Liver (tissue), 9 donors: ENCODE data around the gene ENO3. TPM values are rescaled to one million over a fixed set of nuclear protein-coding genes. Genes with fewer than 3 reads are reported as not detected.

ENCODE experiments used
- DNase-seq: peaks from one replicate; pipeline ENCODE4 v3.0.0-alpha.2; 2017; ENCODE audit warnings: low spot score
- H3K27ac ChIP-seq, 2 donors: one replicate each; pipeline ENCODE4 v1.7.0; 2013; ENCODE audit warnings: inconsistent platforms in 2 of 2, low read length in 2 of 2, control low read depth in 1 of 2, low read depth in 1 of 2, mild to moderate bottlenecking in 1 of 2
- H3K27me3 ChIP-seq, 4 donors: one replicate each; pipeline versions ENCODE4 v1.6.1 to v1.7.0; 2013; ENCODE audit warnings: low read length in 3 of 4, inconsistent platforms in 1 of 4, mild to moderate bottlenecking in 1 of 4, moderate library complexity in 1 of 4; ENCODE audit not compliant: control insufficient read depth in 4 of 4, insufficient read depth in 4 of 4
- H3K36me3 ChIP-seq, 4 donors: one replicate each; pipeline versions ENCODE4 v1.6.1 to v1.7.0; 2013; ENCODE audit warnings: low read length in 3 of 4, mild to moderate bottlenecking in 3 of 4, low read depth in 1 of 4, moderate library complexity in 1 of 4; ENCODE audit not compliant: control insufficient read depth in 4 of 4, insufficient read depth in 3 of 4
- H3K4me1 ChIP-seq, 4 donors: one replicate each; pipeline versions ENCODE4 v1.6.1 to v1.7.0; 2013; ENCODE audit warnings: low read length in 3 of 4, mild to moderate bottlenecking in 3 of 4, moderate library complexity in 1 of 4; ENCODE audit not compliant: control insufficient read depth in 4 of 4, insufficient read depth in 4 of 4
- H3K4me3 ChIP-seq, 3 donors: one replicate each; pipeline versions ENCODE4 v1.6.1 to v1.7.0; 2013; ENCODE audit warnings: low read length in 3 of 3, control low read depth in 1 of 3, low read depth in 1 of 3, mild to moderate bottlenecking in 1 of 3
- H3K9ac ChIP-seq, 2 donors: one replicate each; pipeline ENCODE4 v1.7.0; 2013; ENCODE audit warnings: low read length in 2 of 2, mild to moderate bottlenecking in 2 of 2, moderate library complexity in 2 of 2, control low read depth in 1 of 2, low read depth in 1 of 2
- H3K9me3 ChIP-seq, 4 donors: one replicate each; pipeline versions ENCODE4 v1.6.1 to v1.7.0; 2013; ENCODE audit warnings: low read length in 3 of 4; ENCODE audit not compliant: control insufficient read depth in 4 of 4
- EGR1 ChIP-seq, 2 donors: IDR thresholded peaks; 2 replicates each; pipeline ENCODE4 v1.6.1; 2016 to 2018; ENCODE audit warnings: antibody characterized with exemption in 2 of 2, low read depth in 2 of 2
- FOXA1 ChIP-seq: IDR thresholded peaks from 2 replicates; pipeline ENCODE4 v1.6.1; 2016; ENCODE audit warnings: antibody characterized with exemption
- FOXA2 ChIP-seq: IDR thresholded peaks from 2 replicates; pipeline ENCODE4 v1.6.1; 2016; ENCODE audit warnings: antibody characterized with exemption
- HNF4A ChIP-seq, 2 donors: conservative IDR thresholded peaks; 2 replicates each; pipeline ENCODE4 v1.6.1; 2016; ENCODE audit warnings: antibody characterized with exemption in 2 of 2, mild to moderate bottlenecking in 2 of 2
- HNF4G ChIP-seq: IDR thresholded peaks from 2 replicates; pipeline ENCODE4 v1.6.1; 2016; ENCODE audit warnings: antibody characterized with exemption
- JUND ChIP-seq, 2 donors: IDR thresholded peaks; 2 replicates each; pipeline ENCODE4 v1.6.1; 2016; ENCODE audit warnings: antibody characterized with exemption in 2 of 2
- MAX ChIP-seq: IDR thresholded peaks from 2 replicates; pipeline ENCODE4 v1.6.1; 2016; ENCODE audit warnings: antibody characterized with exemption
- NR2F2 ChIP-seq: IDR thresholded peaks from 2 replicates; pipeline ENCODE4 v1.6.1; 2016; ENCODE audit warnings: antibody characterized with exemption
- RXRA ChIP-seq, 2 donors: IDR thresholded peaks; 2 replicates each; pipeline ENCODE4 v1.6.1; 2017 to 2018; ENCODE audit warnings: antibody characterized with exemption in 2 of 2, mild to moderate bottlenecking in 1 of 2
- TAF1 ChIP-seq: conservative IDR thresholded peaks from 2 replicates; pipeline ENCODE4 v1.6.1; 2016; ENCODE audit warnings: antibody characterized with exemption, mild to moderate bottlenecking
- WGBS: extraction: QIAGEN DNeasy Blood & Tissue Kit; methylation state at CpG from one replicate; pipeline ENCODE4 v1.1.7; 2013; 5-methylcytosine and 5-hydroxymethylcytosine counted together
- polyA plus RNA-seq, 2 donors: library from polyadenylated mRNA; stranded (reverse) in 1 of 2; unstranded in 1 of 2; fragments of 200-250 nt in 1 of 2; fragments of >200 nt in 1 of 2; fragmentation: Nextera tagmentation in 1 of 2; extraction: Ambion mirVana in 1 of 2; gene quantifications; one replicate each; pipeline versions ENCODE4 v1.2.1 to v1.2.3, GENCODE V29; 2013 to 2015
- total RNA-seq, 2 donors: library from RNA; depleted of rRNA; stranded (reverse); fragments of >200 nt; gene quantifications; one replicate each; pipeline ENCODE4 v1.2.3, GENCODE V29; 2014
- TF ChIP-seq, protein P1 (sequence below): fragments of 150-350 bp; IDR thresholded peaks from 2 replicates; pipeline ENCODE4 v1.5.1; 2017; ENCODE audit warnings: improper control_type of control experiment, low read depth, low read length; ENCODE audit not compliant: missing input control
- TF ChIP-seq, protein P2 (sequence below): IDR thresholded peaks from 2 replicates; pipeline ENCODE4 v1.6.1; 2016; ENCODE audit warnings: antibody characterized with exemption
- TF ChIP-seq, protein P3 (sequence below): IDR thresholded peaks from 2 replicates; pipeline ENCODE4 v1.6.1; 2016; ENCODE audit warnings: antibody characterized with exemption, mild to moderate bottlenecking
- donor health status: healthy.
- donor health status: healthy.
- donor health status: healthy.
- donor health status: healthy.
- donor health status: healthy.

The ENO3 gene
- total and polyA plus RNA-seq, 4 donors = 26.3 to 117 (median 30.8) TPM

DNA sequence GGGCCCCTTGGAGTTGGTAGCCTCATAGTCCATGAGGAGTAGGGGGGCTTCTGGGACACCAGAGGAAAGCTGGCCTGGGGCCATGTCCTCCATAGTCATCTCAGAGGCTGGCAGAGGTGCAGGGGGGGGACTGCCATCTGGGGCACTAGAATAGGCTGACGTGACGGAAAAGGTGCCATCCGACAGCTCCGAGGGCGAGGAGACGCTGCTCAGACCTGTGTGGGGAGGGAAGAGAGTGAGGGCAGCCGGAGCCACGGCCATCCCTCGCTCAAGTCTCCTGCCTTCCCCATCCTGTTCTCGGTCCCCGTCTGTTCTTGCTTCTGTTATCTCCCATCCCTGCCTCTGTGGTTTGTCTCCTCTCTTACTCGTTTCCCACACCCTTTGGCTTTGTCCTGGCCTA is 21.4 kb downstream of the ENO3 start (continued):
- TF ChIP-seq, protein P1, sequence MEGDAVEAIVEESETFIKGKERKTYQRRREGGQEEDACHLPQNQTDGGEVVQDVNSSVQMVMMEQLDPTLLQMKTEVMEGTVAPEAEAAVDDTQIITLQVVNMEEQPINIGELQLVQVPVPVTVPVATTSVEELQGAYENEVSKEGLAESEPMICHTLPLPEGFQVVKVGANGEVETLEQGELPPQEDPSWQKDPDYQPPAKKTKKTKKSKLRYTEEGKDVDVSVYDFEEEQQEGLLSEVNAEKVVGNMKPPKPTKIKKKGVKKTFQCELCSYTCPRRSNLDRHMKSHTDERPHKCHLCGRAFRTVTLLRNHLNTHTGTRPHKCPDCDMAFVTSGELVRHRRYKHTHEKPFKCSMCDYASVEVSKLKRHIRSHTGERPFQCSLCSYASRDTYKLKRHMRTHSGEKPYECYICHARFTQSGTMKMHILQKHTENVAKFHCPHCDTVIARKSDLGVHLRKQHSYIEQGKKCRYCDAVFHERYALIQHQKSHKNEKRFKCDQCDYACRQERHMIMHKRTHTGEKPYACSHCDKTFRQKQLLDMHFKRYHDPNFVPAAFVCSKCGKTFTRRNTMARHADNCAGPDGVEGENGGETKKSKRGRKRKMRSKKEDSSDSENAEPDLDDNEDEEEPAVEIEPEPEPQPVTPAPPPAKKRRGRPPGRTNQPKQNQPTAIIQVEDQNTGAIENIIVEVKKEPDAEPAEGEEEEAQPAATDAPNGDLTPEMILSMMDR = no peak
- TF ChIP-seq, protein P2, sequence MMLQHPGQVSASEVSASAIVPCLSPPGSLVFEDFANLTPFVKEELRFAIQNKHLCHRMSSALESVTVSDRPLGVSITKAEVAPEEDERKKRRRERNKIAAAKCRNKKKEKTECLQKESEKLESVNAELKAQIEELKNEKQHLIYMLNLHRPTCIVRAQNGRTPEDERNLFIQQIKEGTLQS = no peak
- TF ChIP-seq RXRA (IDR thresholded peaks at IDR 0.05) = no peak

DNA sequence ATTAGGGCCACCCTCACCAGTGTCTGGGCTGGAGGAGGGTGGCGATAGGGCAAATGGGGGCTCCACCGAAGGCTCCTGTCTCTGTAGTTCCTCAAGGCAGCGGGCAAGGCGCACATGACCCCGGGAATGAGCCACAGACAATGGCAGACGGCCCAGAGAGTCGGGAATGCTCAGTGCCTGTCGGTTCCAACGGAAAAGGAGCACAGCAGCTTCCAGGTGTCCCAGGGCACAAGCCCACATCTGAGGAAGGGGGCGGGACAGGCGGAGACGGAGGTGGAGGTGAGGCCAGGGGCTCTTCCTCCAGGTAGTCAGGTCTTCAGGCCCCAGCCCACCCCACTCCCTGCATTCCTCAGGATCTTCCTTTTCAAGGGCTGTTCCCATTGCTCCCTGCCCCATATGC is 21.8 kb downstream of the ENO3 start:
- no peak overlapping the region for H3K4me3 ChIP-seq
- H3K36me3 ChIP-seq = peaks cover 8 to 13% (median 13%) of the 10 kb centered on the region in 4 donors
- H3K27me3 ChIP-seq = no peaks in the 10 kb centered on the region
- no peak overlapping the region for H3K9ac ChIP-seq
- 82% methylated on average over 12 of the region's 12 CpGs for WGBS
- no peak for TF ChIP-seq FOXA2
- no peak for TF ChIP-seq EGR1 (IDR thresholded peaks at IDR 0.05; ENCODE audit: low read depth in 2 of 2)
- TF ChIP-seq MAX = no peak
- no peak for TF ChIP-seq NR2F2
- TF ChIP-seq JUND (IDR thresholded peaks at IDR 0.05) = no peak
- TF ChIP-seq HNF4A (conservative IDR thresholded peaks at IDR 0.05) = no peak
- TF ChIP-seq, protein P1 = no peak
- TF ChIP-seq HNF4G = no peak
- TF ChIP-seq, protein P2 = no peak
- TF ChIP-seq TAF1 = no peak
- no peak for TF ChIP-seq FOXA1
- TF ChIP-seq, protein P3, sequence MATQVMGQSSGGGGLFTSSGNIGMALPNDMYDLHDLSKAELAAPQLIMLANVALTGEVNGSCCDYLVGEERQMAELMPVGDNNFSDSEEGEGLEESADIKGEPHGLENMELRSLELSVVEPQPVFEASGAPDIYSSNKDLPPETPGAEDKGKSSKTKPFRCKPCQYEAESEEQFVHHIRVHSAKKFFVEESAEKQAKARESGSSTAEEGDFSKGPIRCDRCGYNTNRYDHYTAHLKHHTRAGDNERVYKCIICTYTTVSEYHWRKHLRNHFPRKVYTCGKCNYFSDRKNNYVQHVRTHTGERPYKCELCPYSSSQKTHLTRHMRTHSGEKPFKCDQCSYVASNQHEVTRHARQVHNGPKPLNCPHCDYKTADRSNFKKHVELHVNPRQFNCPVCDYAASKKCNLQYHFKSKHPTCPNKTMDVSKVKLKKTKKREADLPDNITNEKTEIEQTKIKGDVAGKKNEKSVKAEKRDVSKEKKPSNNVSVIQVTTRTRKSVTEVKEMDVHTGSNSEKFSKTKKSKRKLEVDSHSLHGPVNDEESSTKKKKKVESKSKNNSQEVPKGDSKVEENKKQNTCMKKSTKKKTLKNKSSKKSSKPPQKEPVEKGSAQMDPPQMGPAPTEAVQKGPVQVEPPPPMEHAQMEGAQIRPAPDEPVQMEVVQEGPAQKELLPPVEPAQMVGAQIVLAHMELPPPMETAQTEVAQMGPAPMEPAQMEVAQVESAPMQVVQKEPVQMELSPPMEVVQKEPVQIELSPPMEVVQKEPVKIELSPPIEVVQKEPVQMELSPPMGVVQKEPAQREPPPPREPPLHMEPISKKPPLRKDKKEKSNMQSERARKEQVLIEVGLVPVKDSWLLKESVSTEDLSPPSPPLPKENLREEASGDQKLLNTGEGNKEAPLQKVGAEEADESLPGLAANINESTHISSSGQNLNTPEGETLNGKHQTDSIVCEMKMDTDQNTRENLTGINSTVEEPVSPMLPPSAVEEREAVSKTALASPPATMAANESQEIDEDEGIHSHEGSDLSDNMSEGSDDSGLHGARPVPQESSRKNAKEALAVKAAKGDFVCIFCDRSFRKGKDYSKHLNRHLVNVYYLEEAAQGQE = no peak
- no peak overlapping the region for H3K27ac ChIP-seq
- no peaks in the 10 kb centered on the region for H3K9me3 ChIP-seq
- DNase-seq = no peak
- peaks cover 3 to 43% (median 28%) of the 10 kb centered on the region in 4 donors for H3K4me1 ChIP-seq
